Neutrophil (primary cell): ENCODE measurements around the gene CHI3L1.

Experiments used
- H3K27ac ChIP-seq: fragments of 200-600 bp; sonication (generic); 2 replicates; pipeline ENCODE4 v1.5.1; 2016; ENCODE audit warnings: mild to moderate bottlenecking, moderate library complexity
- H3K27me3 ChIP-seq: fragments of 200-600 bp; sonication (generic); 2 replicates; pipeline ENCODE4 v1.6.0; 2016; ENCODE audit warnings: mild to moderate bottlenecking
- H3K36me3 ChIP-seq: fragments of 200-600 bp; sonication (generic); 2 replicates; pipeline ENCODE4 v1.5.1; 2017
- H3K4me1 ChIP-seq, 2 experiments: fragments of 200-600 bp in 1 of 2; sonication (generic) in 1 of 2; 1 replicate in 1 of 2; 2 replicates in 1 of 2; pipeline versions ENCODE4 v1.5.1 to v1.6.1; 2013 to 2016; ENCODE audit warnings: low read depth in 1 of 2, low read length in 1 of 2, mild to moderate bottlenecking in 1 of 2, moderate library complexity in 1 of 2; ENCODE audit not compliant: control insufficient read depth in 1 of 2, insufficient read depth in 1 of 2
- H3K4me3 ChIP-seq, 2 experiments: fragments of 200-600 bp in 1 of 2; sonication (generic) in 1 of 2; 1 replicate in 1 of 2; 2 replicates in 1 of 2; pipeline ENCODE4 v1.5.1; 2013 to 2016; ENCODE audit warnings: low read depth in 1 of 2, low read length in 1 of 2, mild to moderate bottlenecking in 1 of 2, moderate library complexity in 1 of 2
- H3K9me3 ChIP-seq: fragments of 200-600 bp; sonication (generic); 2 replicates; pipeline ENCODE4 v1.5.1; 2016
- CTCF ChIP-seq: fragments of 200-600 bp; sonication (generic); IDR thresholded peaks from 2 replicates; pipeline ENCODE4 v1.5.1; 2016; ENCODE audit warnings: antibody characterized with exemption

CHI3L1 gene

GRCh38 chr1:203143641-203144040 is 42.9 kb downstream of the CHI3L1 start:
- TF ChIP-seq CTCF = no peak
- Histone ChIP-seq H3K4me3 (no peak overlapping the region), H3K4me1 (no peaks in the 10 kb centered on the region), H3K9me3 (no peaks in the 10 kb centered on the region), H3K27me3 (peaks cover 27% of the 10 kb centered on the region), H3K27ac (no peak overlapping the region), H3K36me3 (no peaks in the 10 kb centered on the region)

- Histone ChIP-seq H3K36me3 (no peaks in the 10 kb centered on the region), H3K27ac (no peak overlapping the region), H3K9me3 (no peaks in the 10 kb centered on the region), H3K4me3 (no peak overlapping the region), H3K4me1 (no peaks in the 10 kb centered on the region), H3K27me3 (peaks cover 35% of the 10 kb centered on the region)
- TF ChIP-seq CTCF = no peak
Measured at GRCh38 chr1:203142684-203143408, 43.7 kb downstream of the CHI3L1 start.

- Histone ChIP-seq H3K27ac (no peak overlapping the region), H3K27me3 (peaks cover 42% of the 10 kb centered on the region), H3K9me3 (no peaks in the 10 kb centered on the region), H3K4me3 (no peak overlapping the region), H3K4me1 (no peaks in the 10 kb centered on the region), H3K36me3 (no peaks in the 10 kb centered on the region)
- TF ChIP-seq CTCF = no peak
Measured at GRCh38 chr1:203142124-203142523, 44.4 kb downstream of the CHI3L1 start.

- H3K27ac ChIP-seq = no peak overlapping the region
- no peaks in the 10 kb centered on the region for H3K9me3 ChIP-seq
- H3K4me3 ChIP-seq = no peak overlapping the region
- no peaks in the 10 kb centered on the region for H3K4me1 ChIP-seq
- TF ChIP-seq CTCF = no peak
- no peaks in the 10 kb centered on the region for H3K36me3 ChIP-seq
- peaks cover 54% of the 10 kb centered on the region for H3K27me3 ChIP-seq
Measured at GRCh38 chr1:203140743-203141520, 45.6 kb downstream of the CHI3L1 start.

GRCh38 chr1:203139976-203140475 is 46.5 kb downstream of the CHI3L1 start:
- Histone ChIP-seq H3K27ac (no peak overlapping the region), H3K4me3 (no peak overlapping the region), H3K9me3 (no peaks in the 10 kb centered on the region), H3K36me3 (no peaks in the 10 kb centered on the region), H3K27me3 (peaks cover 63% of the 10 kb centered on the region), H3K4me1 (no peaks in the 10 kb centered on the region)
- no peak for TF ChIP-seq CTCF
